Adipose tissue (tissue), 3 donors: ENCODE measurements around the gene TMEM82. TPM values are rescaled to one million over a fixed set of nuclear protein-coding genes. Genes with fewer than 3 reads are reported as not detected.
"Not testable (repeated sequence)": the region's sequence is repeated elsewhere in the genome, so short reads cannot be mapped to it uniquely, and the experiment has no call there.

Source experiments
- H3K27ac ChIP-seq: one replicate; pipeline ENCODE4 v1.5.1; 2013; ENCODE audit warnings: low read depth, low read length
- WGBS, 3 donors: extraction: QIAGEN DNeasy Blood & Tissue Kit; methylation state at CpG; one replicate each; pipeline ENCODE4 v1.1.7; 2013; 5-methylcytosine and 5-hydroxymethylcytosine counted together
- polyA plus RNA-seq, 3 donors: library from polyadenylated mRNA; stranded (reverse); fragments of 200-250 nt; gene quantifications; one replicate each; pipeline ENCODE4 v1.2.3, GENCODE V29; 2013
- donor health status: healthy with polysubstance abuse.
- donor health status: Bipolar disorder and iron deficiency.
- donor health status: healthy.

The TMEM82 gene
- under 1 TPM in 1 of 3 donors, not detected in 2; 0.04 TPM for polyA plus RNA-seq

DNA sequence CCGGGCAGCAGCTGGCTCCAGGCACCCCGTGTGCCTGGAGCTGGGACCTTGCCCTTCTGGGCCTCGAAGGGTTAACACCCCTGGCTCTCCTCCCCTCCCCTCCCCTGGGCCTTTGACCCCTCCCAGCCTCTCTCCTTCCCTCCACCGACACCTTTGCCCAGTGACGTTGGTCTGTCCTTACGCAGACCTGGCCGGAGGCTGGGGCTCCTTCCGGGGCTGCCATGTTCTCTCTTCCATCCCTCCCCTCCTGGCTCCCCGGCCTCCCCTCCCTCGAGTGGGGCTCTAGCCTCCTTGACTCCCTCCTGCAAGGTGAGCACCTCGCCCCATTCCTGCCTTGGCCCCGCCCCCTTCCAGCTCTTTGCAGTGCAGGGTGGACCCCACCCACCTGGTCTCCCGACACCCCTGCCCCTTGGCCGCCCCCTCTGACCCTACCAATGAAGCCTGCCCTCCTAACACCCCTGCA lies at the start of gene TMEM82:
TSS of gene TMEM82 (plus strand) at position 161 of the 463 bp plus-strand sequence. CDS start at position 222, 61 bp downstream.
- no peak within 1 kb of the TSS for H3K27ac ChIP-seq
- 34 to 36% (median 35%) methylated on average over 14 of the region's 14 CpGs for WGBS, 3 donors

DNA sequence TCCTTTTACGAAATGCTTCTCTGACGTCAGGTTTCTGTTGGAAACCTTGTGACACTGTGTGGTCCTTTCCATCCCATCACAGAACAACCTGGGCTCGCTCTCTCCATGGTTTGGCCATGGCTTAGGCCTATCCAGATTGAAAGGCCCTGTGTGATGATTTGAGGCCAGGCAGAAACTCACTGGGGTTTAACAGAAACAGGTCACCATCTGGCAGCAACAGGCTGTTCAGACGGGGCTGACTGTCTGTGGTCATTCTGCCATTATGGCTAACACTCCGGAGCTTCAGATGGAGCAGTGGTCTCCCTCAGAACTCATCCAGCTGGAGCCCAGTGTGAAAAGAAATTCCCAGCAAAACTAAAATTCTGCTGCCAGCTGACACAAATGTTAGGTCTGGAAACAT lies 48.9 kb upstream of the TMEM82 start:
- 77 to 90% (median 80%) methylated on average over 5 of the region's 5 CpGs for WGBS, 3 donors
- H3K27ac ChIP-seq: no peak overlapping the region

DNA sequence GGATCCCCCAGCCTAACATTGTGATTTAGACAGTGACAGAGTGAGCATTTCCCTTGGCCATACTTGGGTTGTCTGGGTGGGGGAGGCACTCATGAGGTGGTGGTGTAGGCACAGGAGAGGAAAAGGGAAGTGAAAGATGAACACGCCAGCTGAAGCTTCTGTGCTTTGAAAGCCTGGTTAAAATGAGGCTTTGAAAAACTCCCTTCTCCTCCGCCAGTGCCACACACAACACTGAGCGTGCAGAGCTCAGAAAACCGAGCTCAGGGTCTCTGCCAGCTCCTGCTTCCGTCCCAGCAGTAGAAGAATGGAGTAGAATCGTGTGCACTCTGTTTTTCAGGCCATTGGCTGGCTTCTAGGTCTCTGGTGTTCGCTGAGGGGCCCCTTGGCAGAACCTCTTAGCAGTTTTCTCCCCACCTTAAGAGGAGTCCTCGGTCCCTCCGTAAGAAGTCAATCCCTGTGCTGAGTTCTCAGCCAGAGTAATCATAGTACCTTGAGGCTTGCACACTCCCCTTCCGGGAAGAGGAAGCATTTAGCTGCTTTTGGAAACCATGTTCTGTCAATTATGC lies 45.3 kb upstream of the TMEM82 start:
- 33 to 69% (median 42%) methylated on average over 10 of the region's 10 CpGs for WGBS, 3 donors
- no peak overlapping the region for H3K27ac ChIP-seq

DNA sequence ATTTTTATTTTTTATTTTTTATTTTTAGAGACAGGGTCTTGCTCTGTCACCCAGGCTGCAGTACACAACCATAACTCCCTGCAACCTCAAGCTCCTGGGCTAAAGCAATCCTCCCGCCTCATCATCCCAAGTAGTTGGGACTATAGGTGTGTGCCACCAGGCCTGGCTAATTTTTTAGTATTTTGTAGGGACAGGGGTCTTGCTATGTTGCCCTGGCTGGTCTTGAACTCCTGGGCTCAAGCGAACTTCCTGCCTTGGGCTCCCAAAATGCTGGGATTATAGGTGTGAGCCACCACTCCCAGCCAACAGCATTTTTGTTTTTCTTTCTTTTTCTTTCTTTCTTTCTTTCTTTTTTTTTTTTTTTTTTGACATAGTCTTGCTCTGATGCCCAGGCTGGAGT lies 44.1 kb upstream of the TMEM82 start:
- WGBS, 3 donors: 94 to 100% (median 100%) methylated on average over 2 of the region's 2 CpGs

DNA sequence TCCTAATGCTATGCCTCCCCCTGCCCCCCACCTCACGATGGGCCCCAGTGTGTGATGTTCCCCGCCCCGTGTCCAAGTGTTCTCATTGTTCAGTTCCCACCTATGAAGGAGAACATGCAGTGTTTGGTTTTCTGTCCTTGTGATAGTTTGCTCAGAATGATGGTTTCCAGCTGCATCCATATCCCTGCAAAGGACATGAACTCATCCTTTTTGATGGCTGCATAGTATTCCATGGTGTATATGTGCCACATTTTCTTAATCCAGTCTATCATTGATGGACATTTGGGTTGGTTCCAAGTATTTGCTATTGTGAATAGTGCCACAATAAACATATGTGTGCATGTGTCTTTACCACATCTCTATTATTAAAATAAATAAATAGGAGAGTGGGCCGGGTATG lies 43.0 kb upstream of the TMEM82 start:
- 94 to 99% (median 95%) methylated on average over 4 of the region's 4 CpGs for WGBS, 3 donors

More for the DNA sequence above, 44.1 kb upstream of the TMEM82 start:
- no peak overlapping the region for H3K27ac ChIP-seq

DNA sequence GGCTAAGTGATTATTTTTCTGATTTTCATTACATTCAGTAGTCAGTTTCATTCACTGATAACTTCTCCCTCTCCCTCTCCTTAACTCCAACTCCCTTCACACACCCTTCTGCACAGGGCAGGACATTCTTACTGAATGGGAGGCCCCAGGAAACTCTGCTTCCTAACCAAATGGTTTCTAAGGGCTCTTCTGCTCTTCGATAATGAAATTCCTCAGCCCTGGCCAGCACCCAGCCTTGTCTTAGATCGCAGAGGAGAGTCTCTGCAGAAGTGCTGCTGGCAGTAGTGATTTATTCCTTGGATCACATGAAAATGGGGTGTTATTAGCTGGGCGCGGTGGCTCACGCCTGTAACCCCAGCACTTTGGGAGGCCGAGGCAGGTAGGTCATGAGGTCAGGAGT lies 41.8 kb upstream of the TMEM82 start:
- WGBS, 3 donors: 55 to 83% (median 63%) methylated on average over 6 of the region's 6 CpGs
- H3K27ac ChIP-seq: no peak overlapping the region

More for the DNA sequence above, 43.0 kb upstream of the TMEM82 start:
- not testable (repeated sequence) for H3K27ac ChIP-seq

DNA sequence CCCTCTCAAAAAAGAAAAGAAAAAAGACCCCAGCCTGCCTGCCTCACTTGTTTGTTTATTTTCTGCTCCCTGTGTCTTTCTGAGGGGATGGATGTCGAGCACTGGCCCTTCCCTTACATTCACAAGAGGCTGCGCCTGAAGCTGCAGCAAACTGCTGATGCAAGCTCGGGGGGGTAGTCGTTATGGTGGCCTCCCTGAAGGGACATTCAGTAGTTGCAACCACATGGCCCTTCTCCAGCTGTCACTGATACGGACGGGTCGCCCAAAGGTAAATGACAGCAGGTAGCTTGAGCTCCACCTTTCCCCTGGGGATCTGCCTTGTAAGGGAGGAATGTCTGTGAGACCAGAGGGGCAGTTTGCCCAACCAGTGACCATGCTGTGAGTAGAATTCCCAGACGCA lies 40.5 kb upstream of the TMEM82 start:
- no peak overlapping the region for H3K27ac ChIP-seq
- WGBS, 3 donors: 87 to 90% (median 88%) methylated on average over 8 of the region's 8 CpGs

DNA sequence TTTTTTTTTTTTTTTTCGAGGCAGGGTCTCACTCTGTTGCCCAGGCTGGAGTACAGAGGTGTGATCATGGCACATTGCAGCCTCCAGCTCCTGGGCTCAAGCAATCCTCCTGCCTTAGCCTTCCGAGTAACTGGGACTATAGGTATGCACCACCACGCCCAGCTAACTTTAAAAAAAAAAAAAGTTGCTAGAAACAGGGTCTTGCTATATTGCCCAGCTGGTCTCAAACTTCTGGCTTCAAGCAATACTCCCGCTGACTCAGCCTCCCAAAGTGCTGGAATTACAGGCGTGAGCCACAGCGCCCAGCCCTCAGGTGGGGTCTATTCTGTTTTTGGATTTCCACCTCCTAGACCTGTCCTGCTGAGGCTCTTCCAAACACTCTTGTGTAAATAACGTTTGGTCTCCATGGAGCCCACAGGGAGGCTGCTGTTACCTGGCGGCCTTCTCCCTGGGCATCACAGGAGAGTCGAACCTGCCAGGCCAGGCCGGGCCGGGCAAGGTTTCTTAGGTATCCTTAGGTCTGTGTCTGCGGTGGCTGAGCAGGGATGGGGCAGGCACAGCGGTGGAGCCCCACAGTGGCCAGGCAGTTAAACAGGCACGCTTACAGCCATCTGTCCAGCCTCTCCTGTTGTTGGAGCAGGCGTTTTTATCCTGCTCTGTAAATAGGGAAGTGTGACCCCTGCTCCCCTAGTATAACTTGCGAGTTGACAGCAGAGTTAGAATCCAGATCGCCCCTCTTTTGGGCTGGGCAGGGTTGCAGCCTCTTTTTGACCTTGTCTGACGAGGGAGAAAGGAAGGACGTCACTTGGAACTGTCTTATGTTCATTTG lies 39.4 kb upstream of the TMEM82 start:
- peak overlapping the region; percentile 87 for H3K27ac ChIP-seq
- 50 to 74% (median 72%) methylated on average over 18 to 19 of the region's 19 CpGs for WGBS, 3 donors

DNA sequence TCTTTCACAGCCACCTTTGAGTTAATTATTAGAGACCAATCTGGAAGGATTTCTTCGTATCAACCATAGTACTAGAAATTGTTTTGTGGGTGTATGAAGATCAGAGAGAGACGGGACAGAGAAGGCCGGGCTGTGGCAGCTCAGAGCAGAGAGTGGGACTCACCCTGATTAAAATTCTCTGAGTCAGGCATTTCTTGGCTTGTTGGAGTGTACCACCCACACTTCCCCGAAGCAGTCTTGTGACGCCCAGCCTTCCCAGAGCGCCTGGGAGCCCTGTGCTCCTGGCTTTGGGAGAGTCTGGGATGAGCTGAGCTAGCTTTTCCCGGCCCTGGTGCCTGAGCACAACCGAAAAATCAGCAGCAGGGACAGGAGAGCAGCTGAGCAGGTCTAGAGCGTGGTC lies 38.7 kb upstream of the TMEM82 start:
- 30 to 41% (median 36%) methylated on average over 9 of the region's 9 CpGs for WGBS, 3 donors

DNA sequence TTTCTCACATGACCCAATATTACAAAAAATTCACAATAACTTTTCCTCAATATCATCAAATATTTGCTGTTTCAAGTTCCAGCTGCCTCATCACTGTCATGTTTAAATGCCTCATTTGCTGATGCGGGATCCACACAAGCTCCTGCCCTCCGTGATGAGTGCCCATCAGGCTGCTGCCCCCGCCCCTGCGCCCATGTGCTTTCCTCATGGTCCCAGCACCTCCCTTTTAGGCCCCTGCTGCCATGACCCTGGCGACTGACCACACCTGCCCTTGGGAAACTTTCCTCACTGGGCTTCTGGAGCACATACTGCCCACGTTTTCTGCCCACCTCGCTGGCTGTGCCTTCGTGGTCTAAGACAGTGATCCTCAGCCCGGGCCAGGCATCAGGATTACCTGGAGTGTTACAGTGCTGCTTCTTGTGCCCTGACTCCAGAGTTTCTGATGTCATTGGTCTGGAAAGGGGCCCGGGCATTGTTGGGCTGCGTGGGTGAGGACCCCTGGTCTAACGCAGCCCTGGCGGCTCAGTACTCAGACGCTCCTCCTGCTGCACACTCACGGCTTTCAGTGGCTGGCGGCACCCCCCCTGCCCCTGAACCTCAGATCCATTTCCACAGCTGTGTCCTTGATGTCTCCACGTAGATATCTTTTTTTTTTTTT lies 37.6 kb upstream of the TMEM82 start:
- peak overlapping the region; percentile 90 for H3K27ac ChIP-seq
- 80 to 91% (median 86%) methylated on average over 17 of the region's 17 CpGs for WGBS, 3 donors

More for the DNA sequence above, 38.7 kb upstream of the TMEM82 start:
- peak overlapping the region; percentile 90 for H3K27ac ChIP-seq

DNA sequence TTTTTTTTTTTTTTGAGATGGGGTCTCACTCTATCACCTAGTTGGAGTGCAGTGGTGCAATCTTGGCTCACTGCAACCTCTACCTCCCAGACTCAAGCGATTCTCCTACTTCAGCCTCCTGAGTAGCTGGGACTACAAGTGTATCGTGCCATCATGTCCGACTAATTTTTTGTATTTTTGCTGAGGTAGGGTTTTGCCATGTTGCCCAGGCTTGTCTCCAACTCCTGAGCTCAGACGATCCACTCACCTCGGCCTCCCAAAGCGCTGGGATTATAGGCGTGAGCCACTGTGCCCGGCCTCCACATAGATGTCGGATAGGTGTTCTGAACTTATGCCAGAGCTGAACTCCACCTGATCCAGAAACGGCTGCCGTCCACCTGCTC lies 37.1 kb upstream of the TMEM82 start:
- 93 to 97% (median 93%) methylated on average over 11 of the region's 11 CpGs for WGBS, 3 donors
- no peak overlapping the region for H3K27ac ChIP-seq

DNA sequence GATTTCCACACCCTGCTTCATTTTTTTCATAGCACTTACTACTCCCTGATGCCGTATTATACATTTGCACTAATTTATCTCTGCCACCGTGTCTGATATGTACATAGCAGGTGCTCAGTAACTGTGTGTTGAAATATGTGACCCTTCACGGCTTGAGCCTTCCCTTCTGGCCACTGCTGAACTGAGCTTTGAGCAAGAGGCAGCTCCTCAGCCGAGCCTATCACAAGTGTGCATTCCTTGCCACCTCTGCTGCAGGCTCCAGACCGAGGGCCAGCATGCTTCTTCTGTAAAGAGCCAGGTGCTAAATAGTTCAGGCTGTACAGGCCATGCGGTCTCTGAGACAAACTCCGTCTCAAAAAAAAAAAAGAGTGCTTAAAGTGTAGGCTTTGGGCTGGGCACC lies 35.5 kb upstream of the TMEM82 start:
- WGBS, 3 donors: 72 to 87% (median 84%) methylated on average over 7 of the region's 7 CpGs
- no peak overlapping the region for H3K27ac ChIP-seq

DNA sequence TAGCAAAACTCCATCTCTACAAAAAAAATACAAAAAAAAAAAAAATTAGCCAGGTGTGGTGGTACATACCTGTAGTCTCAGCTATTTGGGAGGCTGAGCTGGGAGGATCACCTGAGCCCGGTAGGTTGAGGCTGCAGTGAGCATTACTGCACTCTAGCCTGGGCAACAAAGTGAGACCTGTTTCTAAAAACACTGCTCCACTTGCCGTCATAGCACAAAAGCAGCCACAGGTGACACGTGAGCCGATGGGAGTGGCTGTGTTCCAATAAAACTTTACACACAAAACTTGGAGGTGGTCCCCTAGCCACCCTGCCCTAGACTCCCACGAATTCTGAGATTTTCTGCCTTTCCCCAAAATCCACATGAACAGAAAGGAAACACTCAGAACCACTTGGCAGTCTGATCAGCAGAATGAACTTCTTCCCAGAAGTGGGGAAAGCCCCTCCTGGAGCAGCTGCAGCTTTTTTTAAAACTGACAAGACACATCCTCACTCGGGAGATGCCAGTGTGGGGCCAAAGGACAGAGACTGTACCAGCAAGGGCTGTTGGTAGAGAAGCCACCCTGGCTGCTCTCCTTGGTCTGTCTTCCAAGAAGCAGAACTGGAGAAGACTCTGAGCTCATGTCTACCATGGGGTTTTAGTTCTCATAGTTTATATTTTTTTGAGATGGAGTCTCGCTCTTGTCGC lies 34.9 kb upstream of the TMEM82 start:
- 78 to 89% (median 81%) methylated on average over 8 of the region's 8 CpGs for WGBS, 3 donors
- H3K27ac ChIP-seq: no peak overlapping the region

DNA sequence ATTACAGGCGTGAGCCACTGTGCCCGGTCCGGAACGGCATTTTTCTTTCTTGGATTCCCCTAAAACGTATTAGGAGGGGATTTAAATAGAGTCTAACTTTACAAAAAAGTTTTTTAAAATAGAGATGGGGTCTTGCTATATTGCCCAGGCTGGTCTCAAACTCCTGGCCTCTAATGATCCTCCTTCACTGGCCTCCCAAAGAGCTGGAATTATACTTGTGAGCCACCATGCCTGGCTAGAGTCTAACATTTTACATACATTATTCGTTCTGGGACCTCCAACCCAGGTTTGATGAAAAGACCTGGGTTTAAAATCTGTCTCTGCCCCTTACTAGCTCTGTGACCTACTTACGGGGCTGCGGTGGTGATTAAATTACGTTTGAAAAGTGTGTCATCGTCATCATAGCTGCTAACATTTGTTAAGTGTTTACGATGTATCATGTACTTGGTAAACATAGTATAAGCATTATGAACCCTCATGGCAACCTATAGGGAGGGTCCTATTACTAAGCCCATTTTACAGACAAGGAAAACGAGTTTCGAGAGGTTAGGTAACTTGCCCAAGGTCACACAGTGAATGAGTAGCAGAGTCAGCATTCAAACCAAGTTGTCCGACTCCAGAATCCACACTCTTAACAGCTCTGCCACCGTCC lies 33.7 kb upstream of the TMEM82 start:
- no peak overlapping the region for H3K27ac ChIP-seq
- 79 to 96% (median 92%) methylated on average over 15 of the region's 15 CpGs for WGBS, 3 donors

DNA sequence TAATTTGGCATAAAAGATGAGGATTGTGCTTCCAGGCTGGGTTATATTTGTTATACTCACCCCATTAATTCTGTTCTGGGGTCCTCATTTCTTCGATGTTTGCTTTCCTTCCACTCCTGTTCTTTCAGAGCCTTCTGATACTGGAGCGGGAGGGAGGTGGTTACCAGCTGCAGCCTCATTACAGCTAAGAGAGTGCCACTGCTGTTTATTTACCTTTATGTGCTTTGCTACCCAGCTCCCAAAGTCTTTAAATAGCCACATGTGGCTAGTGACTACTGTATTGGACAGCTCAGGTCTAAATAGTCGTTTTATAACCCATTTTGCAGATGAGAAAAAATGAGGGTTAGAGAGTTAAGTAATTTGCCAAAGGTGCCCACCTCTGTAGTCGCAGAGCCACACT lies 33.1 kb upstream of the TMEM82 start:
- 92 to 99% (median 94%) methylated on average over 4 of the region's 4 CpGs for WGBS, 3 donors
- H3K27ac ChIP-seq: no peak overlapping the region

DNA sequence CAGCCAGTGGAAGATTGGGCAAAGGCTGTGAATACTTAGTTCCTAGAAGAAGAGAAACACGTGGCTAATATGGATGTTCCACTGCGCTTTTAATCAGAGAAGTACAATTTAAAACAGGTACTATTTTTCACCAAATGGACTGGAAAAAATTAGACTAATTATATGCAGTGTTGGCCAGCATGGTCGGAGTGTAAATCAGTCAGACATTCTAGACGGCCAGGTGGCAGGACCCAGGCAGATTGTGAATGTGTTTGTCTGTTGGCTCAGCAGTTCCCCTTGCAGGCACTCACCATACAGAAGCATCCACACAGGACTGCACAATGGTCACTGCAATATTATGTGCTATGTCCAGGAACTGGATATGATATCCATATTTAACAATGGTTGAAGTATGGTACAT lies 30.1 kb upstream of the TMEM82 start:
- no peak overlapping the region for H3K27ac ChIP-seq
- 74 to 89% (median 81%) methylated on average over 4 of the region's 4 CpGs for WGBS, 3 donors

DNA sequence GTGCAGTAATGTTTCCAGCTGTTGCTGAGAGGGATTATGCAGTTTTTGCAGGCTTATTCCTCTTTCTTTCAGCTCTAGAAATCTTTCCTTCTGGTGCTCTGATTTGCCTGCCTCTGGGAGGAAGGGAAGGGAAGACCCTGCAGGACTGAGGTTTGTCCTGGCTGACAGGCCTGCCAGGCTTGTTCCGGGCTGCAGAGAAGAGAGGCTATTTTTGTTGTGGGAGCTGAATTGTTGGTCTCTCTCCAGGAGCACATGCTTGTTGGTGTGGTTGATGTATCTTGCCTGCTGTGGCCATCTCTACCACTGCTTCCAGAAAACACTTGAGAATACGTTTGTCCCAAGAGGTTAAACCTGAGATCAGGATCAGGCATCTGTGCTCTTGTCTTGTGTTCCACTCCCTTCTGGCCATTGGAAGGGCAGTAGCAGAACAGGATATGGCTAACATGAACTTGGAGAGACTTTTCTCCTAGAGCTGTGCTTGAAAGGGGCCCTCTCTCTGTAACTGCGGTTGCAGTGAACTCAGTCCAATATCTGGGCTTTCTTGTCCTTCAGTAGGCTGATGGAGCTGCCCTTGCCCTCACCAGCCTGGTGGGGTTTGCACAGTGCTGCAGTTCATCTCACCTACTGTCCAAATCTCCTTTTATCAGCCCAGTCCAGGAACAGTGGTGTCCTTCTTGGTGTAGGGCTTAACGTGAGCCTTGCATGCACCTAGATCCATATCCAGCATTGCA lies 27.7 kb upstream of the TMEM82 start:
- WGBS, 3 donors: 54 to 74% (median 72%) methylated on average over 4 of the region's 4 CpGs
- no peak overlapping the region for H3K27ac ChIP-seq
